ENCODE data around the gene SIK2.
"Not testable (repeated sequence)": the region's sequence is repeated elsewhere in the genome, so short reads cannot be mapped to it uniquely, and the experiment has no call there.

Gene SIK2

GRCh38 chr11:111765320-111765983 lies 163.2 kb downstream of the SIK2 start:
- DNase-seq = peak in 1 of 2 donors; percentile 12

GRCh38 chr11:111765984-111766833 lies 164.0 kb downstream of the SIK2 start, which contains the start of gene PPP2R1B:
Gene PPP2R1B, minus strand, starts transcription at chr11:111766389. Its CDS starts 28 bp downstream, at chr11:111766361.
- DNase-seq = peak; percentile 69 to 70

- no peak for DNase-seq
These were observed 164.5 kb downstream of the SIK2 start for GRCh38 chr11:111766834-111767142.

GRCh38 chr11:111770581-111771134 lies 168.4 kb downstream of the SIK2 start:
- DNase-seq = no peak

GRCh38 chr11:111771205-111771604 lies 169.0 kb downstream of the SIK2 start:
- not testable (repeated sequence) for DNase-seq

- DNase-seq = no peak
These were observed 170.3 kb downstream of the SIK2 start for GRCh38 chr11:111772535-111772934.

- no peak for DNase-seq
These were observed 172.9 kb downstream of the SIK2 start for GRCh38 chr11:111774955-111775710.

- DNase-seq = no peak
These were observed 174.3 kb downstream of the SIK2 start for GRCh38 chr11:111776398-111777093.

- DNase-seq = peak; percentile 35 to 69
These were observed 175.1 kb downstream of the SIK2 start for GRCh38 chr11:111777094-111778046.

- no peak for DNase-seq
These were observed 175.9 kb downstream of the SIK2 start for GRCh38 chr11:111778047-111778558.

- DNase-seq = no peak
These were observed 176.9 kb downstream of the SIK2 start for GRCh38 chr11:111779118-111779517.

Measured in CD4-positive, alpha-beta T cell treated with Interleukin-1 beta for 1 hour (primary cell).